GM21381 (cell line): ENCODE measurements around the gene SLC38A5.
"Not testable (repeated sequence)": the region's sequence is repeated elsewhere in the genome, so short reads cannot be mapped to it uniquely, and the experiment has no call there.

ENCODE experiments used
- ATAC-seq: cut with Tn5 transposase; IDR thresholded peaks from one replicate; pipeline ENCODE4 v1.9.1; 2021; ENCODE audit warnings: mild to moderate bottlenecking, moderate library complexity; ENCODE audit not compliant: unreplicated experiment

Gene SLC38A5

DNA sequence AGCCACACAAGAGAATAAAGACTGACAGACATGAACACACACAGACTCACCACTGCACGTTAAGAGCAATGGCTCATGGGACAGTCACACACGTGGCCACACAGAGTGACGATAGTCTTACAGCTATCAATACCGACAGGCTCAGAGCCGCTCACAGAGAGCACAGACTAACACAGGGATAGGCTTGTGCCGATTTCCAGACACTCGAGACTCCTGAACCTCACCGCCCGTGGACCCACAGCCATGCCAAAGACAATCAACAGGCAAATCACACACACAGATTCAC lies 716 bp upstream of the SLC38A5 start:
- ATAC-seq, result no peak

DNA sequence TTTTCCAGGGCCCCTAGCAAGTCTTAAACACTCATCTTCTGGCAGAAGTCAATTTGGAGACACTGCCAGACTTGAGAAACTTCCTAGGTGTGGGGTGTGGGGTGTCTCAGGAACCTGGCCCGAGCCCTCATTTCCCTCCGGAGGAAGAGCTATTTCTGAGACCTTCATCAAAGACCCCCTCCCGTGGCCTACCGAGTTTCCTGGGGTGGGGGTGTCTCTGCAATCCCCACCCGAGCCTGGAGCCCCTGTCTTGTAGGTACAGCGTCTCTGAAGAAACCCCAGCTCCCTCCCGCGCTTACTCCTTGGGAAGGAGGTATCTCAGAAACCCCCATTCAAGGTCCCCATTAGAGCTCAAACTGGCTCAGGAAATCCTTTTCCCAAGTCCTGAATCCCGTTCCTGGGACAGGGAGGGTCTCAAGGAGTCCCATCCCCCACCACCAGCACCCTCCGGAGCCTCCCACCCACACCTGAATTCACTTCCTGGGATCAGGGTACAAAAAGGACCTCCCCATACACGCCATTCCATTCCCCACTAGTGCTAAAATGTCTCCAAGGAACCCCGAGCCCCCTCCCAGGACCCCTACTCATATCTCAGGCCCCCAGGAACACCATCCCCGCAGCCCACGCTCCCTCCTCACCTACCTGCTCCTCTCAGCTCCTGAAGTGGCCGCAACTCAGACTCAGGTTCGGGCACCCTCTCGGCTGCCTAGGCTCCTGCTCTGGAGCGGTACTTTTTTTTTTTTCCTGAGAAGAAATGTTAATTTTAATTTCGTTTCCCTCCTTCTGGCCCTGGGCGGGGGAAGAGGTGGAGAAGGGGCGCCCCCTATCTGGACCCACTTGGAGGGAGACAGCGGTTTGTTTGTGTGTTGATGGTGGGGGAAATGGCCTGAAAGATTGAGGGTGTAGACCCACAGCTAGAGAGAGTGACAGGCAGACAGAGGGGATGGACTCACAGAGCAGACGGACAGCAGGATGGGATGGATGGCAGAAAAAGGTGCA lies 1.1 kb downstream of the SLC38A5 start:
- ATAC-seq, result no peak

DNA sequence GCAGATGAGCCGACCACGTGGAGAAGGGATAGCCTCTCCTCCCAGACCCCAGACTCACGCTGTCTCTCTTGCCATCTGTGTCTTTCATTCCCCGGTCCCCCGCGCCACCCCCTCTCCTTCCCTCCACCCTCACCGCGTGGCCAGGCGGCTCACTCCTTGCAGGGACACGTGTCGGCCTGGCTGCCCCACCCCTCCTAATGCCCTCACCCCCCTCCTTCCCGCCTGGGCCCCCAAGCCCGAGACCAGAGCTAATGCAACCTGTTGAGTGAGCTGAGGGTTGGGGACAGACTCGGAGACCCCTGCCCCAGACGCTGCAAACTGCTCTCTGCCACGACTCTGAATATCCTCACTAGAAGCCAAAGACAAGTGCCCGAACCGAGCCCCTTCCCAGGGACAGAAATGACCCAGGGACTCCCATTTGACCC lies 1.8 kb downstream of the SLC38A5 start:
- ATAC-seq, result no peak

DNA sequence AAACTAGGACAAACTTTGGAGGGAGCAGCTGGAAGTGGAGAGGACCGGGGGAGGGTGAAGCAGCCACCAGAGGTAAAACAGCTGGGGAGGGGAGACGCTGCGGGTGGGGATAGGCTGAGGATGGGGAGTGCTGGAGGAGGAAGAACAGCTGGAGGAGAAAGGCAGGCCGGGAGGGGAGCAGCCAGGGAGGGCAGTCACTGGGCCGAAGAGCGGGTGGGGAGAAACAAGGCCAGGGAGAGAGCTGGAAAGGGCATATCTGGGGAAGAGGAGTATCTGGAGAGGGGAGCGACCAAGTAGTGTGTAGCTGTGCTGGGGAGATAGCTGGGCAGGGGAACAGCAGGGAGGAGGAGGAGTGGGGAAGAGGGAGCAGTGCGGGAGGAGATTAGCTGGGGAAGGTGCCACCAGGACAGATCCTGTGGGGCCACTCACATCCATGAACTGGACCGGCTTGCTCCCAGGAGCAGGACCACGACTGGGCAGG lies 2.7 kb downstream of the SLC38A5 start:
- ATAC-seq, result no peak

DNA sequence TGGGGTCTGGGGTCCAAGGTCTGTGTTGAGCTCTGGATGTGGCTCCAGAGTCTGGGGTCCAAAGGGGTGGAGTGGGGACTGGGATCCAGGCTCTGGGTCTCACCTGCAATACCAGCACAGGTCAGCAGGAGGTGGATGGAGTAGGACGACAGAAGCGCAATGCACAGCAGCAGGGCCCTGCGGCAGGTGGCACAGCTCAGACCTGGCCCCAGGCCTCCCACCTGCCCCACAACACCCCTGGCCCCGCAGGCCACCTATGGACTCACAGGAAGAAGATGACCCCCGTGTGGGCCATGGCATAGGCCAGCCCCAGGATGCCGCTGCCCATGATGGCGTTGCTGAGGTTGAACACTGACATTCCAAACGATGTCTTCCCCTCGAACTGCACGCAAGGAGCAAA lies 3.4 kb downstream of the SLC38A5 start:
- ATAC-seq, result no peak

DNA sequence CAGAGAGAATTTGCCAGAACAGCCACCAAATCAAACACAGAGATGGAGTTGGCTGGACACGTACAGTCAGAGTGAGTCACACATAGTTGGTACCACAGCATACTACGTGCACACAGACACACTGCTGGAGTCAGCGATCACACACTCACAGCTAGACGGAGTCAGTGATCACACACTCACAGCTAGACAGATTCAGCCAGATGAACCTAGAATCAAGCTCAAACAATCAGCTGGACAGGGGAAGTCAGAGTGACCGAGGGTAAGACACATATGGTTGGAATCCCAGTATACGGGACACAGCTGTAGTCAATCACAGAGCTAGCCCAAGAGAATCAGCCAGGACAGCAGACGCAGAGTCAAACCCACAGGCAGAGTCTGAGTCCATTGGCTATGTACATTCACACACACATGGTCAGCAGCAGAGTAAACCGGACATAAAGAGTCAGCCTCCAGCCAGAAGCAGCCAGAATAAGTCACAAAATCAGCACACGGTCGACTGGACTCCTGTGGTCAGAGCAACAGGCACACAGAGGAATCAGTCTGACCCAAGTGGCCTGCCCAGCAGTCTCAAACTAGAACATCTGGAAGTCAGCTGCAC lies 4.6 kb downstream of the SLC38A5 start:
- ATAC-seq, result no peak

DNA sequence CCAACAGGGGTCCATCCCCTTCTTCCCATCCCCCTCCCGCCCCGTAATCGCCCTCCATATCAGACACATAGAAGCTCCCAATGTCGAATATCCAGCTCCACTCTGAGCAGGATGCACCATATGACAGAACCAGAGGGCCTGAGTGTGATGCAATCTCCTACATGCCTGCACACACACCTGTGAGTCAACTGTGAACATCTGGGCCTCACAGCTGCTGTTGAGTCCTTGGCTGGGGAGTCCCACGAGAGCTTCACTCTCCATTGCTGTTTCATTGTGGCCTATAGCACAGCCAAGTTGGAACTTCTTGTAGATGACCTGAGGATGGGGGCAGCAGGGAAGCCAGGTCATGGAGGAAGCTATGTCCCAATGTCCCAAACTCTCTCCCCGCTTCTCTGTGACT lies 8.2 kb downstream of the SLC38A5 start:
- no peak for ATAC-seq

DNA sequence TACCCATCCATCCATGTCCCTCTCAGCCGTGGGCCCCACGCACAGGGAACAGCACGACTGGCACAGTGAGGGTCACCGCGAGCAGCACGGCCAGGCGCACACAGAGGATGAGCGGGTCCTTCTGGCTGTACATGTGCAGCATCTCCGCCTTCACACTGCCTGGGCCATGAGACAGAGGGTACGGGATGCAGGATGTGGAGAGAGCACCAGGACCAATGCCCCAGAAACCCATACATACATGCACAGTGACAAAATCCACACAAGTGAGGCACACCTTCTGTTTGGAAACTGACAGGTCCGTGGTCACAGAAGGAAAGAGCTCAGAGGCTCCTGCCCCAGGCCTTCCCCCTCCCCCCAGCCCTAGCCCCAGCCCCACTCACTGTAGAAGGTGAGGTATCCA lies 9.5 kb downstream of the SLC38A5 start:
- no peak for ATAC-seq

DNA sequence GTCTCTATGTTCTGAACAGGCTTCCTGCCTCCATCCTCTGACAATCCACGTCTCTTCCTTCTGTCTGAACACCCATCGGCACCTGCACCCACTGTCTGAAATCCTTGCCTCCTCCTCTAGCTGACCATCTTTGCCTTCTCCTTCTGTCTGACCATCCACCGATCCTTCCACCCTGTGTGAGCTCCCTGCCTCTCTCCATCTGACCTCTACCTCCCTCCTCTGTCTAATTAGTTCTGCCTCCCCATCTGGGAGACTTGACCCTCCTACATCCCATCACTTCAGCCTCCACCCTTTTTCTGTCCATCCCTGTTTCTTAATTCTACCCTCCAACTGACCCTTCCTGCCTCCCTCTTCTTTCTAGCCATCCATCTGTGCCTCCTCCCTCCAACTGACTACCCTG lies 10.0 kb downstream of the SLC38A5 start:
- no peak for ATAC-seq

DNA sequence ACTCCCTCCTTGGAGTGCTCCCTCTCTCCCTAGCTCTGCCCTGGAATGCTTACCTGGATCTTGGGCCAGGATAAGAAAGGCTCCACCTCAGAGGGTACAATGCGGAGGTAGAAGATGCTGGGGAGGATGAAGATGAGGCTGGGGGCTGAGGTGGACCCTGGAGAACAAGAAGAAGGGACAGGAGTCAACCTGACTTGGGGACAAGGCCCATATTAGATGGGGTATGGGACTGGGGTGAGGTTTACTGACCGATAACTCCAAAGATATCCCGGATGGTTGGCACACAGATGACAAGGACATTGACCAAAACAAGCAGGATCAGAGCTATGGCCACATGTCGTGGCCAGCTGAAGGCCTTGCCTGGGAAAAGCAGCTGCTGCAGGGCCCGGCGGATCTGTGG lies 10.6 kb downstream of the SLC38A5 start:
- no peak for ATAC-seq

DNA sequence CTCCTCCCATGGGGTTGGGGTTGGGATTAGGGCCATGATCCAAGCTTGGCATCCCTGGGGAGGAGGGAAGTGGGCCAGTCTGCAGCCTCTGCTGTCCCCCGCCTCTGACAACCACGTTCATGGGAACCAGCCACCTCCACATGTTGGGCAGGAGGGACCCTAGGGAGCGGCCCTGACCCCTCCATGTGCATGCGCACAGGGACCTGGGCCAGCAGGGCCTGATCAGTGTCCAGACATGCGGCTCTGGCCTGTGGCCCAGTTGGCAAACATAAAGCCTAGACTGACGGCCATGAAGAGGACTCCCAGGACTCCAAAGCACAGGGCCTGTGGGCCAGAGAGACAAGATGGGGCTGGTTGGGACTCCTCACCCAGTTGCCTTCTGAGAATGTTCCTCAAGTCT lies 11.3 kb downstream of the SLC38A5 start:
- ATAC-seq, result no peak

DNA sequence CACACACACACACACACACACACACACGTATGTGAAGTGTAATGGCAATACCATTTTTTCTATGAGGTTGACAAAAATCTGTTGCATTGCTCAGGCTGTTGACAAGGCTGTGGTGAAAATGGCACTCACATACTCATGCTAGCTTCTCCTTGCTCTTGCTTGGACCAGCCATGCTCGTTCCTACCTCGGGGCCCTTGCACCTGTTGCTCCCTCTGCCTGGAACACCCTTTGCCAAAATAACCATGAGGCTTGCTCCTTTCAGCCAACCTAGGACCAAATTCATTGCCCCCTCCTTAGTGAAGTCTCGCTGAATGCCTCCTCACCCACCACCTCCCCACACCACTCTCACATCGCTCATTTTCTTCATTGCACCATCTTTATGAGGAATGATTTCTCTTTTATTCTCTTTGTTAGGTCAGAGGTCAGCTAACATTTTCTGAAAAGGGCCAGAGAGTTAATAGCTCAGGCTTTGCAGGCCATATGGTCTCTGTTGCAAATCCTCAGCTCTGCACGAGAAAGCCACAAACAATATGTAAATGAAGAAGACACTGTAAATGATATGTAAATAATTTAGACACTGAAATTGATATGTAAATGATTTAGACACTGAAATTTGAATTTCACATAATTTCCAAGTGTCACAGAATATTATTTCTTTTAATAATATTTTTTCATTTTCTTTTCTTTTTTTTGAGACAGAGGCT lies 13.3 kb downstream of the SLC38A5 start:
- ATAC-seq, result no peak

DNA sequence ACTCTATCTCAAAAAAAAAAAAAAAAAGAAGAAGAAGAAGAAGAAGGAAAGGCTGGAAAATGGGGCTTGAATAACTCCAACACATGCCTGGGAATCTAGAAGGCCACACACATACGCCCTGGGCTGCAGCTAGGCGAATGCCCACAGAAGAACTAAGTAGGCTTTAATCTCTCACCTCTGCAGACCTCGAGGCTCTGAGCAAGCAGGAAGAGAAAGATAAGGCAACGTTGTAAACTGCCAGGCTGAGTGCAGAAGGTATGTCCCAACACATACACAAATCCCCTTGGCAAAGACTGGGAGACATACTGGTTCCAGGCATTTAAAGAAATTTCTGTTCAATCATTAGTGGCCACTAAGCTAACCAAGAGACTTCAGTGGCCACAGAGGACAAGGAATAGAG lies 18.4 kb downstream of the SLC38A5 start:
- ATAC-seq, result no peak

DNA sequence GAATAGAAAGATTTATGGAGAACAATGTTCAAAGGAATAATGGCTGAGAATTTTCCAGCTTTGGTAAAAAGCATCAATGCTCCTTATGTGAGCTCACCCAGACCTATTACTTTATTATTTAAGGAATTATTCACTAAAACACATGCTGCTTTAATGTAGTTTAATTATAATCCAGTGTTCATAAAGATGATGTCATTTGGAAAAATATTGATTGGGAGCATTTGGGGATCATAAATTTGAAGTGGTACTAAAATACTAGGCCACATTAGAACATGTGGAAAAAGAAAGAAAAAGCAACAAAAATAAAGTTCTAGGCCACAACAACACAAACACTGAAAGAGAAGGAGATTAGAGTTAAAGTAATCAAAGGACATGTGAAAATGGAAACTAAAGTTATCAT lies 20.0 kb downstream of the SLC38A5 start:
- no peak for ATAC-seq

DNA sequence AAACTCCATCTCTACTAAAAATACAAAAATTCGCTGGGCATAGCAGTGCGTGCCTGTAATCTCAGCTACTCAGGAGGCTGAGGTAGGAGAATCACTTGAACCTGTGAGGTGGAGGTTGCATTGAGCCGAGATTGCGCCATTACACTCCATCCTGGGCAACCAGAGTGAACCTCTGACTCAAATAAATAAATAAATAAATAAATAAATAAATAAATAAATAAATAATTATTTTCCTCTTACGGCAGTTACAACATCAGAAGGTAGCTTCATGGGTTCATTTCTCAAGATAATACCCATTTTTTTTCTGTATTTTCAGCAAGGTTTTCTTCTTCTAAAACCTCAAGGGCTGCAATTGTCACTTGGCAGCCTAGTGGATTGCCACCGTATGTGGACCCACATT lies 22.9 kb downstream of the SLC38A5 start:
- not testable (repeated sequence) for ATAC-seq

DNA sequence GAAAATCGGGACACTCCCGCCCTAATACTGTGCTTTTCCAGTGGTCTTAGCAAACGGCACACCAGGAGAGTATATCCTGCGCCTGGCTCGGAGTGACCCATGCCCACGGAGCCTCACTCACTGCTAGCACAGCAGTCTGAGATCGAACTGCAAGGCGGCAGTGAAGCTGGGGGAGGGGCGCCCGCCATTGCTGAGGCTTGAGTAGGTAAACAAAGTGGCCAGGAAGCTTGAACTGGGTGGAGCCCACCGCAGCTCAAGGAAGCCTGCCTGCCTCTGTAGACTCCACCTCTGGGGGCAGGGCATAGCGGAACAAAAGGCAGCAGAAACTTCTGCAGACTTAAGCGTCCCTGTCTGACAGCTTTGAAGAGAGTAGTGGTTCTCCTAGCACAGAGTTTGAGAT lies 36.3 kb downstream of the SLC38A5 start:
- not testable (repeated sequence) for ATAC-seq

DNA sequence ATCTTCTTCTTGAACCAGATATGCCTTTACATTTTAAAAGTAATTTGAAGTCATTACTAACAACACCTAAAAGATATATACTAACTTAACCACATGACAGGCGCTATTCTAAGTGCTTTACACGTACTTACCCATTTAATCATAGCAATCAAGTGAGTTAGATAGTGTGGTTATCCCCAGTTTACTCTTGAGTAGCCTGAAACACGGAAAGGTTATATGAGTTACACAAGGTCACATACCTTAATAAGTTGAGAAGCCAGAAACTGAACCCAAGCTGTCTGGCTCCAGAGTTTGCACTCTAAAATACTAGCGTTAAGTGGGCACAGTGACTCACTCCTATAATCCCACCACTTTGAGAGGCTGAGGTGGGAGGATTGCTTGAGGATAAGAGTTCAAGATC lies 39.9 kb downstream of the SLC38A5 start:
- not testable (repeated sequence) for ATAC-seq

DNA sequence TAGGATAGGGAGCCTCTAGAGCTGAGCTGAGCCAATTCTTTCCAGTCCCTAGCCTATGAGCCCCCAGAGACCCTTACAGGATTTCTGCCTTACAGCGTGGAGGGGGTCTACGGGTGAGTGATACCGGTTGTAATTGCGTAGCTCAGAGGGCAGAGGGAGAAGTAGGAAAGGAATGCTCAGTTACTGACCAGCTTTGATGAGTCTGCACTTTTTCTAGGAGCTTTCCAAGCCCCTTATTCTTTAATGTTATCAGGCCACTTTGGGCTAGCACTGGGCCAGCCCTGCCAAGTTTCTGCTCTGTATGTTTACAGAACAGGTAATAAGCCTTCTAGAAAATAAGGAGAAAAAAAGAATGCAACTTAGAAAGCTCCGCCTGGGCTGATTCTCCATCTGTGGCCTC lies 40.5 kb downstream of the SLC38A5 start:
- ATAC-seq, result not testable (repeated sequence)

DNA sequence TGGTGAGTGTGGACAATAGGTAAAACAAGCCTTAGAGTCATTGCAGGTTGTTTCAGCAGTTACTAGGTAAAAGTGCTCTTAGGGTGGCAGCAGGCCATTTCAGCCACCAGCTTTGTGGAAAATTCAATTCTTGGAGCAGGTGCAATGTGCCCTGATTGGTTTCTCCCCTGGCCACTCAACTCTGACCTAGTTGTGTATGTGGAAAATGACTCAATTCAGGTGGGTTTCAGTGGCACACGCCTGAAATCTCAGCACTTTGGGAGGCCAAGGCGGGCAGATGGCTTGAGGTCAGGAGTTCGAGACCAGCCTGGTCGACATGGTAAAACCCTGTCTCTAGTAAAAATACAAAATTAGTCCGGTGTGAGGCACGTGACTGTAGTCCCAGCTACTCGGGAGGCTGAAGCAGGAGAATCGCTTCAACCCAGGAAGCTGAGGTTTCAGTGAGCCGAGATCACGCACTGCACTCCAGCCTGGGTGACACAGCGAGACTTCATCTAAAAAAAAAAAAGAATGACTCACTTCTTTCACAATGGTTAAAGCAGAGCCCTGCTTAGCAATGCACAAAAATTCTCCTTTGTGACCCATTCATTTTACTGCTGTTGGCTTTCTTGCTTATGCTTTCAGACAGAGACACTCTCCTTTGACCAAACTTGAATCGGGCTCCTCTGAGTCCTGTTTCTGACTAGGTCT lies 42.9 kb downstream of the SLC38A5 start:
- not testable (repeated sequence) for ATAC-seq

DNA sequence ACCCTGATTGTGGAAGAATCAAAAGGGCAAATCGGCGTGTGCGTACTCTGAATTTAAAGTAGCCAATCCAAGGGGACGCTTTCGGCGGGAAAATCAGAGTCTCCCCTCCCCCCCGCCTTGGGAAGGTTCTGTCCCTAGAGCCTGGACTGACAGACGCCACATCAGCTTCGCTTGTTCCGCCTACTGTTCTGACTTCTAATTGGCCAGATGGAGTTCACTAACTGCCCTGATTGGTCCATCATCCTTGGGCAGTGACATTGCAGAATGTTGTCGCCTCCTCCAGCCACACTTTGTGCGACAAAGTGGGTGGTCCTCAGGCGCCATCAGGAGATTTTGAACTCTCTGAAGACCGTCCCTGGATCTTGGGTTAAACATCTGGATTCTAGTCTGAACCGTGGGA lies 58.2 kb downstream of the SLC38A5 start, which contains the start of gene SSX4B:
TSS of gene SSX4B (minus strand) at position 101 of the 400 bp plus-strand sequence. CDS start 588 bp downstream, outside the sequence.
- not testable (repeated sequence) for ATAC-seq
